HG02981 (cell line): ENCODE measurements around the gene USF3.

ENCODE experiments used
- ATAC-seq: cut with Tn5 transposase; IDR thresholded peaks from one replicate; pipeline ENCODE4 v1.9.1; 2021; ENCODE audit warnings: mild to moderate bottlenecking, moderate library complexity; ENCODE audit not compliant: unreplicated experiment

The USF3 gene

DNA sequence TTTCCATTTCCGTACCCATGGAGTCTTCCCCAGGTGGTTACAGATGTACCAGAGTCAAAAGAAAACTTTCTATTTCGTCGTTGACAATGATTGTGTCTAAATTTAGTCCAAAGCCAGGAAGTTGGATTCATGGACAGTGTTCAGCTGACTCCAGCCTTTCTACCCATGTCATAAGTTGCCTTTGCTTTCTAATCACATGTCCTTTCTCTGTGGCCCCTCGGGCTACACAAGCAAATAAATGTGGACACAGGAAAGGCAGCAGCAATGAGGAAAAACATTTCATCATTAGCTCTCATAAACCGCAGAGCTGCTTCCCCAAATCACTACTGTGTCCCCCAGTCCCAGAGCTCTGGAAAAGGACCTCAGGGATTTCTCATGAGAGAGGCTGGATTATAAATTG, 82.0 kb downstream of the USF3 start:
- no peak for ATAC-seq

DNA sequence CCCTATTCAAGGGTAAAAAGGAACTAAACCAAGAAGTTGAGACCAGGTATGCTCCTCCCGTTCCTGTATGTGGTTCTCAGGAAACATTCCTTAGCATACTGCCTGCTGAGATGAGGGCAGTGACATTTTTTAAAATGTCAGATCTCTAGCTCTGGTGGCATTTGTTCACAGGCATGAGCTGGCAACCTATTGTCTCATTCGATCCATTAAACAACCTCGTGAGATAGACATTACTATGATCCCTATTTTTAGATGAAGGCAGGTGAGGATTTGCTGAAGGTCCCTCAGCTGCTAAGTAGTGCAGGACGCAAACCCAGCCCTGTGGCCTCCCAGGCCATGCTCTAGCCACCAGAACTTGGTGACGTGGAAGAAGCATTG, 89.2 kb downstream of the USF3 start:
- ATAC-seq = peak; percentile 16

DNA sequence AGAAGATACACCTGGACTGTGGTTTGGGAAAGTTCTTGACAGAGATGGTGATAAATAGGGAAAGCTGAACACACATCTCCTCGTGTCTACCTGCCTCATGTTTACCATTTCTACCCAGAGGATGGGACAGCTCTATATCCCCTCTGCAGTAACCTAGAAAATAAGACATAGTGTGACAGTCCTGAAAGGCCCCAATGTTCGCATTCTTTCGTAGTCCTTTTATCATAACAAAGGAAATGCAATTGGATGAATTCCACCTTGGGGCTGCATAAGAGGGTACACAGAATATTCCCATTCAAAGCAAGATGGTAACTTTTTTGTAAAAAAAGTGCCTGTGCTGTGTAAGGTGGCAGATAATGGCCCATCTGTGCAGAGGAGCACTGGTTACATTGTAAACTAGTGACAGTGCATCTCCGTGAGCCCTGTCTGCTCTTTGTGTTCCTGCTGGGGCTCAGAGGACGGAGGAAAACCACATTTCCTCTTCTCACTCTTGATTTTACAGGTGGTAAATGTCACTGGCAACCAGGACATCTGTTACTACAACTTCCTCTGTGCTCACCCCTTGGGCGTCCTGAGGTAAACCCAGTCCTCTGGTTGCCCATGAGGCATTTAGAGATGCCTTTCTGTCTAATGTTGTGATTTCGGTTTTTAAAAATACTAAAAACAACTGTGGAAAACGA, 89.8 kb downstream of the USF3 start:
- ATAC-seq = peak; percentile 98

DNA sequence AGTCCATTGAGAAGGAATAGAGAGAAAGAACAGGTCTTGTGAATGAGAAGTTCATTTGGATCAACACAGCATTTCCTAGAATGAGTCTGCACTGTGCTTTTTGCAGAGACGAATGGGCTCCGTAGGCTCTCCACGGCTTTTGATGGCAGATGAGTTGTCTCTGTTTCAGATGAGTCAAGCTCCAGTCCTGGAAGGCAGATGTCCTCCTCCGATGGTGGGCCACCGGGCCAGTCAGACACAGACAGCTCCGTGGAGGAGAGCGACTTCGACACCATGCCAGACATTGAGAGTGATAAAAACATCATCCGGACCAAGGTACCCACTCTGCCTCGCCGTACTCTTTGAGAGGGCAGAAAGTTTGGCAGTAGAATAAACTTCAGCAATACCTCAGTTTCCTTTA, 93.6 kb downstream of the USF3 start:
- ATAC-seq = no peak

DNA sequence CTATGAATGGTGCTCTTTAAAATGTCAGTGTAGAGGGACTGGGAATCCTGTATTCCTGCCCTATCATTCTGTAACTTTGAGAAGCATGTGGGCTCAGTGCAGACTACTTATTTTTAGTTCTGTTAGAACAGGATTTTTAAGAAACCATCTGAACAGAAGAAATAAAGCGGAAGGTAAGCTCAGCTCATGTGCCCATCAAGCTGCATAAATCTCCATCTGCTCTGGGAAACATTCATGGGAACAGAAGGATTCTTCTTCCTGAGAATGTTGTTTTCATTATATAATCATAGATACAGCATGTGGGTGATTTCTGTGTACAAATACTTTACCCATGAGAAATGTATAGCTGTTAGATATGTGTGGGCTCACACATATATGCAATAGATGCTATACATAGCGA, 94.2 kb downstream of the USF3 start:
- ATAC-seq = no peak

DNA sequence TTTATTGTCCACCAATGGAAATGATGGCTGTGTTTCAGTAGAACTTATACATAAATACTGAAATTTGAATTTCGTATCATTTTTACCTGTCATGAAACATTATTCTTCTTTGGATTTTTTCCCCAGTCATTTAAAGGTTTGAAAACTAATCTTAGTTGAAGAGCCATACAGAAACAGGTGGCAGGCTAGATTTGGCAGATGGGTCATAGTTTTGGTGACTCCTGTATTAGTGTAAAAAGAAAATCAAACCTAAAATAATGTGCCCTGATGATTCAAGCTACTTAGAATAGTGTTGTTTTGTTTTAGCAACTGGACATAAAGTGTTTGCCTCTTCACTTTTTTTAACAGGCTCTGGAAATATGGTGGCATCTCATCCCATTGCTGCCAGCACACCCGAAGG, 95.2 kb downstream of the USF3 start:
- no peak for ATAC-seq

DNA sequence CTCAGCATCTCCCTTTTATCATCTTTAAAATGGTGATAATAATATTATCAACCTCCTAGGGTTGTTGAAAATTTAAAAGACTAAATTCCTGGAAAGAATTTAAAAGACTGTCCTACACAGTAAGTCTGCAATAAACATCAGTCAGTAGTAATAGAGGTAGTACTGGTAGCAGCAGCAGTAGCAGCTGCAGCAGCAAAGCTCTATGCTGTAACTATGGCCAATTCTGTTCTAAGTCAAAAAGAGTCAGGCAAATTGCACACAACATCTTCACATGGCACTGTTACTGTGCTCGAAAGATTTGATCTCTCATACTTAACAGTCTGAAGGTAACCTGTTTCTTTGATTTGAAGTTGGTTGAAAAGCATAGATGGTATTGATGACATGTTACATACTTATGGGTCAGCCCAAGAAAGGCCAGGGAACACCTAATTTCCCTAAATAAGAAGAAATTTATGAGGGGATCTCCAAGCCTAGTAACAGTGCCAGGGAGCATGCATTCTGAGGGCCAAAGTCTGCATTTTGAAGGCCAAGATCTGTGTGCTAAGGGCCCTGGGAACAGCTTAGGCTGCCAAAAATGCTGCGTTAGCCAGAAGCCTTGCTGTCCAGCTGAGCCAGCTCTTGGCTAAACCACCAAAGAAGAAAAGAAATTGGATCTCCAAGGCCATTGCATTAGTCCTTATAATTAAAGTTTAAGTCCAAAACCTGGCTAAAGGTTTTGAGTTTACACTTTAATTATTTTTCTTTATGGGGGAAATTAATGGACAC, 95.8 kb downstream of the USF3 start:
- ATAC-seq = no peak
